Hypothalamus (tissue), 51 donors: Measurements from ENCODE around the gene ARHGAP26.

Experiments used
- DNase-seq, 51 donors: peaks; one replicate each; lab custom pipeline; 2025; lab: John Stamatoyannopoulos, UW

ARHGAP26 gene

DNA sequence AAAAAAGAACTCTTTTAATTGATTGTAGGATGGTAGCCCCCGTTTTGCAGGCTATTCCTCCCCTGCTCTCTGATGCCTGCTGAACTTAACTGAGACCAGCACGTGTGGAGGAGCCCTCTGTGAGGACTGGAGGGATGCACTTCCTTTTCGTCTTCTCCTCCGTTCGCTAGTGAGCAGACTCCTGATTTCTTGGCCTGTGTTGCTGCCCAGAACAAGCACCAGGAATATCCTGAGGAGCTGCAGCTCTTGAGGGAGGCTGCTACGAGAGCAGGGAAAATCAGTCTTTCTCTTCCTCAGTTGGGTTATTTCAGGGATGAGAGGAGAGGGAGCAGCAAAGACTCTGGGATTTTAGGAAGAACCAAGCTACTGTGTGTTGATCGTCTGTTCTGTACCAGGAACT is 74.7 kb downstream of the ARHGAP26 start:
- DNase-seq = no peak

DNA sequence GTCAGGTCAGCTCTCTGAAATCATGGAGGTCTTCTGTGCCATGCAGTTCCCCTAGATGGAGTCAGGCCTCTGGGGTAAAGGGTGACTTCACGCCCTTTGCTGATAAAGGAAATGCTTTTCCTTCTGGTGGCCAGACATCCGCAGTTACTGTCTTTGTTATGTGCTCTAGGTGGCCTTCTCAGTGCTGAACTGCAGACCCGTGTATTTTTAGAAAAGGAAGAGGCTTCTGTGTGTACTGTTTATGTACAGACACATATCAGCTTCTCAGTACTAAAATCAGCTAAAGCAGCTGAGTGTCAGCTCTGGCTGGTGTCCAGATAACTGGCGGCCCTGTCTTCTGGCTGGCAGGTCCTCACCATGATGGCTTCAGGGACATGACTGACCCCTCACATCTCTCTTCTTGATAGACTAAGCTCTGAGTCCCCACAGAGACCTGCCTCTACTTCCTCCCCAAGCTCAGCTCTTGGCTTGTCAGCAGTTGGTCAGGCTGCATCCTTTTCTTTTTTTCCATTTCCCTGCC is 75.3 kb downstream of the ARHGAP26 start:
- peak in 5 of 51 donors; percentile 11 to 26 (median 15) for DNase-seq

DNA sequence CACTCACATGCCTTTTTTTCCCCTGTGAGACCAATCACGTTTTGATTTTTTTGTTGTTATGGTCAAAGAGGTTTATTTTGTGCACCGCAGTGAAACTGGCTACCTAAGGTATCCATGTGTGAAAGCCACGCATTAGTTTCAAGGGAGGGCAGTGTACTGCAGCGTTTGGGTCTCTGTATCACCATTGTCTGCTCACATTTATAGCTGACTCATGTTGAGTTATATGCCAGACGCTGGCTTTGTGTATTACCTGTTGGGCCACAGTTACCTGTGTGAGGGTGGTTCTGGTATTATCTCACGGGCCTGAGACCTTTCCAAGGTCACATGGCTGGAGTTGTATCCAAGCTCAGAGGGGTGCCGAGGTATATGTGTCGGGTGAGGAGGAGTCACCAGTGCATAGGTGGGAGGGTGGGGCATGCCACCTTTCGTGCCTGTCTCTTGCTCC is 75.8 kb downstream of the ARHGAP26 start:
- no peak for DNase-seq

DNA sequence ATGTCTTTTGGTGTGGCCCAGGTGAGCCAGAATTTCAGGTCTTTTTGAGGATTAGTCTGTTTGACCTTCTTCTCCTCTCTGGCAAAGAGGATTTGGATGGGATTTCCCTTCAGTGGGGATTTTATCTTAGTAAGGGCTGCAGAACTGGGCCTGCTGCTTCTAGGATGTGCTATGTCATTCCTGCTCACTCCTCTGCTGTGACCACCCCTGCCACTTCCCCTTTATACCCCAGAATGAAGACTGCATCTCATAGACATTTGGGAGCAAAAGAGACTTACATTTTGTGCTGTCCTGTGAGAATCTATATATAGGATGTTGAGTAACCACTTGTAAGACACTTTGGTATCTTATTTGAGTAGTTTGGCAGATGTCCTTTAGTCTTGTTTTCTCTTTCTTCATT is 76.2 kb downstream of the ARHGAP26 start:
- DNase-seq = no peak

DNA sequence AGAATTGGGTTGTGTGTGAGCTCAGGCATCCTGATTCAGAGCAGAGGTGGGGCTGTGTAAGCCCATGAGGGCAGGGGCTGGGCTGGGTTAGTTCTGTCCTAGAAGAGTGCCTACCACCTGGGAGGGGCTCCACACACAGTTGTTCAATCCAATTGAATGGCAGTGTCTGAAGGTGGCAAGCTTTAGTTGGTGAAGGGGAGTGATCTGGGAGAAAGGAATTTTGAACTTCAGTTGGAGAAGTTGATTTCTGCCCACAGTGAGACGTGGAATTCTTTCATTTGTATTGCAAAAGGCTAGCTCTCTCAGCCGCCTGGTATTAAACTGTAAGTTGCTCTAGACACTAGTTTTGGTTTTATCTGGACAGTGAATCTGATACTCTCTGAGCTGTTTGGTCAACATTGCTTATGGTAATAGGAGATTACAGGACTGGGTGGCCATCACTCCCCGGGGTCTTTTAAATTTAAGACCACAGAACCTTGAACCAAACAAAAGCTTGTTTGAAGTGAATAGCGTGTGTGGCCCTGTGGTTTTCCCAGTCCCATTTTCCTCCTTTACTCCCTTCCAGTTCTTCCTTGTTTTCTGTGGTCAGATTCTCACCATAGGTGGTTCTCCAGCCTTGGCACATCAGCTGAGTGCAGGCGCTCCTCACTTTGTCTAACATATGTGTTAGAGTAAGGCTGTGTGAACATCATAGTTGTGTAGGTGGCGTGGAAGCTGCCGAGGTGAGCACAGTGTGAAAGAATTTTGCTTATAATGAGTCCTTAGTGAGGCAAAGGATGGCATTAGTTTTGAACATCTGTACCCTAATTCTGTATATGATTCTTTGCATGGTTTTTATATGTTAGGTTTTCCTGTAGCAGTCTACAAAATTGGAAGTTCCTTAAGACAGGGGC is 78.0 kb downstream of the ARHGAP26 start:
- DNase-seq = no peak

DNA sequence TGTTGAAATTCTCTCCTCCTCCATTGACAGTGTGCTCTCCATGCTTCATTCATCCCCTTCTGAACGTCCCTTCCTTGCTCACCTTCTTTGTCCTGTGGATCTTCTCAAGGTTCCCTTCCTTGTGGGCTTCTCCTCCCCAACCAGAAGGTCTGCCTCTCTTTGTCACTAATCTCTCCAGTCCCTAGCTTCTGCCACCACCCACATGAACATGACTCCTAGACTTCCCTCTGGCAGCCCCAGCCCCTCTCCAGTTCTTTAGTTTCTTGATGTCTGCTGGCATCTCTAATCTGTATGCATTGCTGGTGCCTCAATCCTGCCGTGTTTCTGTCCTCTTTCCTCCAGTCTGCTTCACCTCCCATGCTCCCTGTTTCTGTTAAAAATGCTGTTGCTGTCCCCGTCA is 79.3 kb downstream of the ARHGAP26 start:
- DNase-seq = no peak

DNA sequence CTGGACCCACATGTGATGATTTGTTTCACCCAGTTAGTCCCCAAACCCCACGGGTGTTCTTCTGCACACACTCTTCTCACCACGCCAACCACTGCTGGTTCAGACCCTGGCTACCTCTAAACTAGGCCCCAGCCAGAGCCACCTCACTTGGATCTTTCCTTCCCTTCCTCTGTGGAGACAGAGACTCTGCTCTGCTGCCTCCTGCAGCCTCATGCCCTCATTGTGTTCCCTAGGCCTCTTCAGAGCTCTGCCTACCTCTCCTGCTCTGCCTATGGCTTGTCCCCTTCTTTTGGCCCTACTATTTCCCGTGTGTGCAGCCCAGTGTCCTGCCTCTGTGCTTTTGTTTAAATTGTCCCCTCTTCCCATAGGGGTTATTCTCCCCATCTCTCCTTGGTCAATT is 79.7 kb downstream of the ARHGAP26 start:
- DNase-seq = no peak

DNA sequence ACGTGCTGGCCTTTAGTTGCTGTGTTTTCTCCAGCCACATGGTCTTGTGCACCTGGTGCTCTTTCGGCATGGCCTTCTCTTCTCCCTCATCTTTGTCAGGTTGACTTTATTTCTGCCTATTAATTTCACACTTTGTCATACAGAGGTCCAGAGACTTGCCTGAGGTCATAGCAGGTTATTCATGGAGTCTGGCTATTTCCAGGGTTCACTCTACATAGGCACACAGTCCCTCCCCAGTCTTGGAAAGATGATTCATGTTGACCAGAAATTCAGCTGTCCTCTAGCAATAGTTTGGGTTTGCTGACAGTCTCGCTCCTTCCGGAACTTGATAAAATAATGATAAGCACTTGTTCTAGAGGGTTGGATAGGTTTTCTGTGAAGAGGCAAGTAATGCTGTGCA is 81.6 kb downstream of the ARHGAP26 start:
- DNase-seq = no peak

DNA sequence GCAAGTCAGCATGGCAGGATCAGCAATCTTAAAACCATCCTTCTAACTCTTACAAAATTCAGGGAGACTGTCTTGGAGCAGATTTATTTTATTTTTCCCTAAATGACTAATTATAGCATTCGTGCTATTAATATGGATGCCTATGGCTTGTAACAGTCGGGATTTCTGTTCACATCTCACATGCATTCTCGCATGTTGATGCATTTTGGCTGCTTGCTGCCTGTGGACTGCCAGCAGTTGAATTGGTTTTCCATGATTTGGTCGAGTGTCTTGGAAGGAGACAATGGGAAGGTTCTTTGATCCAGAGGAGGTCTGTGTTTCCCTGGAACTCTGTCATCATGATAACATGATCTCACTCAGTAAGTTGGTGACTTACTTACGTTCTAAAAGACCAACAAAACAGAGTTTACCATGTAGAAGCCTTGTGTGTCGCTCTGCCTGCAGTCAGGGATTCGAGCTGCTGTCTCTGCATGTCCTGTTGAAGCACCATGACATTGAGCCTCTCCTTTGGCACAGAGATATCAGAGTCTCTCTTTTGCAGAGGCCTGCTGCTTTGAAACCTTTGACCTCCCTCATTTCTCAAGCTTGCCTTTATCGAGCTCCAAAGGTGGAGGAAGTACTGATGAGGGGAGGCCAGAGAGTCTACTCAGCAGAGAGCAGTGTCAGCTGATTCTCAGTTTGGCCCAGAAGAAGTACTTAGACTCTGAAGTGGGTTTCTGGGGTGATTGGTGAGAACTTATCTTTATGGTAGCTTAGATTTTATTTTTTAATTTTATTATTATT is 82.4 kb downstream of the ARHGAP26 start:
- no peak for DNase-seq

DNA sequence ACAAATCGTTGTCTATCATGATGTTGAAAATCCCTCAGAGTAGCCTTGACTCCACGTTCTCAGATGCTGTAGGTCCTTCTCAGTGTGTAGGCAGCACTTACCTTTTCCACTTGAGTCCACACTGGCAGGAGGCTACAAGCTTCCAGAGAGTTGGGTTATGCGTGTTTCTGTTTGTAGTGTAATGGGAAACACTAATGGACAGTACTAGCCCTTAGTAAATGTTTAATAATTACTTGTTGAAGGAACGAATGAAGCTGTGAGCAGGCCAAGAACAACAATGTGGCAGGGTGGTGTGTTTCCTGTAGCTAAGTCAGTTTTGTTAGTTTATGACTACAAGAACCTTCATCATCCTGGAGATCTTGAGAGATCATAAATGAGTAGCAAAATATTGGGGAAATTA is 83.5 kb downstream of the ARHGAP26 start:
- DNase-seq = no peak

DNA sequence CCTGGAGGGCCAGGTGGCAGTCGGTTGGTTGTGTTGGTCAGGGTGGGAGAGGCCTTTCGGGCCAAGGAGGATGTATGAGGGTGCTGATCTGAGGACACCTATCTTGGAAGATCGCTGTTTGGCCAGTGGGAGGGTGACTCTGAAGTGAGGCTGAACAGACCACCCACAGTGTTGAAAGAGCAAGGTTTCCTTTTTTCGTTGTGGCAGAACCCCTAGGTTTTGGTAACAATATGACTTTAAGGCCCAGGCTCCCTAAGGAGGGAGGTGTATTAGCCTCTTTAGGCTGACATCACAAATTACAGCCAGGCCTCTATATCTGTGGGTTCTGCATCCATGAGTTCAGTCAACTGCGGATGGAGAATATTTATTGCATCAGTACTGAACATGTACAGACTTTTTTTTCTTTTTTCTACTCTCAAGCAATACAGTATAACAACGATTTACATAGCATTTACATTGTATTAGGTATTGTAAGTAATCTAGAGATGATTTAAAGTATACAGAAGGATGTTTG is 86.1 kb downstream of the ARHGAP26 start:
- no peak for DNase-seq

DNA sequence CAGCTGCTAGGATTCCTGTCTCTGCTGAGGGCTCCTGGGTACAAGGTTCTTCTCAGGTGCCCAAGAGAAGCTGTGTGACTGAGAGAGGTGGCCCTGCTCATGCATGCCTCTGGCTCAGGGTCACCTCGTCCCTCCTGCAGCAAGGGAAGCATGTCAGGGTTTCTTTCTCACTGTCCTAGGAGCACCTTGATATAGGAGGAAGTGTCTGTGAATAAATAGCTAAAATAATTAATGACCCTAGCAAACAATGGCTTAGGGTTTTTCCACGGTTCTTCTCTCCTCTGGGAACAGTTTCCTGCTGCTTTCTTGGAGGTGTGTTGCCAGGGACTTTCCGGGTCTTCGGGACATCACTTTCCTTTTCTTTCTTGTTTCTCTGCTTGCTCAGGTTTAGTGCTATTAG is 87.2 kb downstream of the ARHGAP26 start:
- DNase-seq = no peak

DNA sequence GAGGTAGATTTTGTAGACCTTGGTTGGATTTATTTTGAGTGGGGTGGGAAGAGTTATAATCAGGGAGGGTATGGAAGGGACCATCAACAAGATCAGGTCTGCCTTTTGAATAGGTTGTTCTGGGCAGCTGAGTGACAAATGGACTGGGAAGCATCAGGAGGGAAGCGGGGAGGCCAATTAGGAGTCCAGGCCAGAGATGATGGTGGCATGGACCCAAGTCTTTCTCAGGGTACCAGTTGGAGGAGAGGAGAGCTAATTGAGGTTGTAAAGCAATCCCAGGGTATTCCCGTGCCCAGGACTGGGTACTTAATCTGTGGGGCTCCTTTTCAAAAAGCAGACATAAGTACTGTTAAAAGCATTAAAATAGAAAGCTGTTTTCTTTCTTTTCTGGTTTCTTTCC is 88.9 kb downstream of the ARHGAP26 start:
- no peak for DNase-seq

DNA sequence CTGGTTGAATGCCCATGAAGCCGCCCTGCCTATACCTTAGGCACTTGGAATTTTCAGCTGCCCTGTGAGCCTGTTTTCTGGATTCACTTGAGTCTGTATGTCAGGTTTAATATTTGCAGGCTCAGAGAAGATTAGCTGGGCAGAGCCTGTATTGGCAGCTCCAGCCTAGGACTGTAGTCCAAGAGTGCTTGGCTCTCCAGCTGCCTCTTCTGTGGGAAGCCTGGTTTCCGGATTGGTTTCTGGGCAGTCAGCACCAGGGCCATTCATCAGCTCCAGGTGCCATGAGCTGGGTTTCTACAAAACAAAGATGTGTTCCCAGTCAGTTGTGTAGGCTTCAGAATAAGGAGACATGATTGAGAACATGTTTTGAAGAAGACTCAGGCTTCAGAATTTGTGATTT is 90.1 kb downstream of the ARHGAP26 start:
- peak in 16 of 51 donors; percentile 11 to 60 (median 26) for DNase-seq

DNA sequence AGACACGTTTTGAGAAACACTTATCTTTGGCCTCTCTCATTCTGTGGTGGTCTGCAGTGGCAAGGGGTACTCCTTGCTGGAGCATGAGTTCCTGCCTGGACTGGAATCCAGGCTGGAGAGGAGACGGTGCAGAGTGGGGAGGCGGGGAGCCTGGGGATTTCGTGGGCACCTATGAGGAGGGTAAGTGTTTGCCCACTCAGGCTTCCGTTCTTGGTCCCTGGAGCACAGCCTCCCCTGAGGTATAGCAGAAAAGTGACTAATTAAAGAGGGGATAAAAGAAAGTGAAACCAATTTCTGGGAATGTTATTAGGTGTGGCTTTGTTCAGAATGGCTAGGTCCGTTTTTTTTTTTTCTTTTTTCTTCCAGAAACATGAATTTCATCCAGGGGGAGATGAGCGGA is 90.8 kb downstream of the ARHGAP26 start:
- no peak for DNase-seq

DNA sequence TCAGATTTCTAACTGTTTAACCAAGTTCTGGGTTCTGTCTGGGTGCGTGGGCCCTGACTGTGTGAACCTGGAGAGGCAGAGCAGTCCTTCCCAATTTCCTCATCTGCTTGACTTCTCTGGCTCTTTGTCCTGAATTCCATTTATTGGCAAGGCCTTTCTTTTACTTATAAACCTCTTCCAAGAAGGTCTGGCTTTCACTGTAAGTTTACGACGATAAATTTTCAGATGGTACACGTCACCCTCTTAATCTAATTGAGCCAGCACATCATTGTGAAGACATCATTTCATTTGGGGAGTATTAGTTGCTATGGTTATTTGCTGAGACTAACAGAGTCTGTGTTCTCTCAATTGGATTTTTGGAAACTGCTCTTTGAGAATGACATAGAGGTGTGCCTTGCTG is 92.4 kb downstream of the ARHGAP26 start:
- no peak for DNase-seq

DNA sequence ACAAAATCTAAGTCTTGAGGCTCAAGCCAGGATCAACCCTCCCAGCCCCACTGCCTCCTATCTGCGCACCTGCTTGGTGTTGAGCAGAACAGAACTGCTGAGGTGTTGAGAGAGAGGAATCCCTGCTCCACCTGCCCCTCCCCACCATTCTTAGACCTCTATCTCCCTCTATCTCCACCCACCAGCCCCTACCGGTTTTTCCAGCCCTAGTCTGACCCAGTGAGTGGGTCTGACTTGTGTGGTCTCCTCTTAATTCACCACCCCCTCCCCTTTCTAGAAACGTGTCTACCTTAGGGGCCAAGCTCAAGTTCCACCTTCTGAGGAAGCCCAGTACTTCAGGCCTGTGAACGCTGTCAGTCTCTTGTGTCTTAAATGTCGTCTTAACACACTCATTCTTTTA is 93.7 kb downstream of the ARHGAP26 start:
- DNase-seq = no peak

DNA sequence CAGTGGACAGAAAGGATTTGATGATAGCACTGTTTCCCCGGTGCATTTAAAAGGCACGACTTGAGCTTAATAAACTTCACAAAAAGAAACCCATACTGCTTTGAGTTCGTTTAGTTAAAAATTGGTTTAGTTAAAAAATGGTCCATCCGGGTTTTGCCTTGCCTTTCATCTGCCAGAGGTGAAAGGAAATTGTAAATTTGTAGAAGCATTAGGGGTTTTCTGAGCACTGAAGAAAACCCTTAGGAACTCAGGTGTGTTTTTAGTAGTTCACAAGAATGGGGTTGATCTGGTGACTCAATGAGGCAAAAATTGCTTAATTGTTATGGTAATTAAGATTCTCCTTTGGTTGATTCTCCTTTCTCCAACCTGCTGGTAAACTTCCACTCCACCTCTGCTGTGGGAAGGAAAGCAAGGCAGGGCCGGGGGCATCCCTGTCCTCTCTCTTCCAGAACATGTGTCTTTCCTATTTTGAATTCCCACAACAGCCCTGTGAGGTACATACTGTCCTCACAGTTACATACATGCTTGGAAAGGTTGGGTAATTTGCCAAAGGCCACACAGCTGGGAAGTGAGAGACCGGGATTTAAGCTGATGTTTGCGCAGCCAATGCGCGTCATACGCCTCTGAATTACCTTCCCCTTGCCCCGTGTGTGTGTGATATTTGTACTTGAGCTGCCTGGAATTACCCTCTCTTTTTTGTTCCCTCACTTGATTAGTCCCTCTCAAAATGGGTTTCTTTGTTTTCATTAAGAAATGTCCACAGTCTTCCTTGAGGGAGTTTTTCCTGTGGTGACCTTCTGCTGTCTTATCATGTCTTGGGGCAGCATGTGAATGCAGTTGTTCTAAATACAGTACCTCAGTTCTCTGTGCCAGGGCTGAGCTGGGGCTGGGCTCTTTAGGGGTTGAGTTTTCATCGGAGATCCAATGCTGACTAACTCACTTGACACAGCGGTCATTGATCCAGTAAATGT is 94.4 kb downstream of the ARHGAP26 start:
- DNase-seq = no peak

DNA sequence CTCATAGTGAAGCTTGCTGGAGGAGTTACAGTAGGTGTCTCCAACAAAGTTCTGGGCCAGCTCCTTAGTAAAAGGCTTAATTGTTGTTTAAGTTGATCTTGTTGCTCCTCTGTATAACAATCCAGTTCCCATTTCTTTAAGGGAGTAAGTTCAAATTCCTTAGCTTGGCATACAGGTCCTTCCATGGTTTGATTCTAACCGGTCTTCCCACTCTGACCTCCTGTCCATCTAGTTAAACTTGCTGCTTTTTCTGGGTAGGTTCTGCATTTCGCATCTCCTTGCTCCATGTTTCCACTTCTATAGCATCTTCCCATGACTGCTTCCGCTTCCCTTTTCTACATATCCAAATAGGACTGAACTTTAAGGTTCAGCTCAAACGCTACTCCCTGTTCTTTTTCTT is 95.5 kb downstream of the ARHGAP26 start:
- DNase-seq = no peak
